HG02884 (cell line): ENCODE results near the gene SPOCK1.

Source experiments
- ATAC-seq: cut with Tn5 transposase; IDR thresholded peaks from one replicate; pipeline ENCODE4 v1.9.1; 2021; ENCODE audit warnings: mild to moderate bottlenecking, moderate library complexity; ENCODE audit not compliant: unreplicated experiment

SPOCK1 gene

GRCh38 chr5:137206030-137206715 is 293.0 kb downstream of the SPOCK1 start:
- no peak for ATAC-seq

DNA sequence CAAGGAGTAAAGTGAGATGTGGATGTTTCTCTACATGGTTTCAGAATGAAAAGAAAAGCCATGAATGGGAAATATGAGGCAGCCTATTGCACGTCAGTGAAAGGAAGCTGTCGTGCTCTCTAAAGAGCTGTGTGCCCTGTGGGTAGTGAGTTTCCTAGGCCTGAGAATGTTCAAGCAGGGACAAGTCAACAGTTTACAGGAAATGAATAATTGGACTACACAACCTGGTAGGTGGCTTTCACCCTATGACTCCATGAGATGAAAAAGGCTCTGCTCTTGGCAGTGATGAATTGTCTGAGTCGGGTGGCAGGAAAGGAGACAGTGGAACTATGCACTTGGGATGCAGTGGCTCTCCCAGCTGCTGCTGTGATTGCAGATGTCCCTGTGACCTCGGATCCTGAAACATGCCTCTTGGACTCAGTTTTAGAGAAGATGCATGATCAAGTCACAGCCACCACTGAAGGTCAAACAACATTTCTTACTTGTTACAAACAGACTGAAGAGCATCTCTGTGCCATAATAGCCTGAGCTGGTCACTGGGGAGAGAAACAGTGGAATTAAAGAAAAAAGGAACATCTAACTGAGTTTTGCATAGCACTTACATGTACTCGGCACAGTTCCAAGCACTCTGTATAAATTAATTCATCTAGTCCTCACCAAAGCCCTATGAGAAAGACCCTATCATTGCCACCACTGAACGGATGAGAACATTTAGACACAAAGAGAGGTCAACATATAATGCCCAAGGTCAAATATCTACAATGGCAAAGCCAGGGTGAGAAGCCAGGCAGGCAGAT is 293.7 kb downstream of the SPOCK1 start:
- ATAC-seq = no peak

GRCh38 chr5:137203011-137203632 is 296.0 kb downstream of the SPOCK1 start:
- no peak for ATAC-seq

DNA sequence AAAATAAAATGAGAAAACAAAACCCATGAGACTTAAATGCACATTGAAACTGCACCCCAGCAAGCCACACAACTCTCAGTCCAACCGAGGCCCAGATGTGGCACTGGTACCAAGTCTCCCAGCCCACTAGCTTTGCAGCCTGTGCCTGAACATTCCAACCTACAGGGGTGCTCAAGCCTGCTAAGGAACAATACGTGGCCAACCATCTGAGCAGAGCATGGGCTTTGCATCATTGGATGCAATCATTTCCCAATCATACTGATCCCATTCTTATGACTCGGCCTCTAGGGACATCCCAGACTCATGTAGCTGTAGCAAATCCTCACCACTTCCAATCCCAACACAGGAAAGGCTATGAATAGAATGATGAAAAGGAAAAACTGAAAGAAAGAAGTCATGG is 297.2 kb downstream of the SPOCK1 start:
- ATAC-seq = no peak

DNA sequence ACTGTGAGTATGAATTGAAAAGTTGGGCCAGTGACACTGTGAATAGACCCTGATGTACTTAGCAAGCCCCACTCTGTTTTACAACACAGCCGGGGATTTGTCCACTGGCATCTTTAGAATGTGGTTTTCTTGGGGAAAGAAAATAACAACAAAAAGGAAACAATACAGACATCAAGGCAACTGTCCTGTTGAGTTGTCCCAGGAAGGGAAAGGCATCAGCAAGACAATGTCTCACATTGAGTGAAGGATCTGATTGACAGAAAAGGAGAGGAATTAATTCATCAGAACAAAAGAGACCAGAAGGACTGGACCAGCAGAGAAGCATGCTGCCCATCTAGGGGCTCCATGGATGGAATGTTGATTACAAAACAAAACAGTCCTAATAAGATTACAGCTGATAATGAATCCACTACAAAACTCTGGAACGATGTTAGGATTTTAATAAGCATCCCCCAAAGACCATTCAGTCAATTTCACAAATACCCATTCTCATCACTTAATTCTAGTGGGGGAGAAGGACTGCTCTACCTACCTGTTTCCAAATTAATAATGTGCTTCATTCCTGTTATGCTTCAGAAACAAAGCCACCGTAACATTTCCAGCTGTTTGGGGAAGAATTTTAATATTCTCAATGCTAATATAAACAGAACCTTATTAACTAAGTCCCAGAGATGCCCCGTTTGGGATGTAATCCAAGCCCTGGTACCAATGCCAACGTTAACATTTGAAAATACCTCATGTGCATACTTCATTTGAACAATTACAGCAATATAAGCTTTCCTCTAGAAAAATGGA is 298.0 kb downstream of the SPOCK1 start:
- no peak for ATAC-seq

DNA sequence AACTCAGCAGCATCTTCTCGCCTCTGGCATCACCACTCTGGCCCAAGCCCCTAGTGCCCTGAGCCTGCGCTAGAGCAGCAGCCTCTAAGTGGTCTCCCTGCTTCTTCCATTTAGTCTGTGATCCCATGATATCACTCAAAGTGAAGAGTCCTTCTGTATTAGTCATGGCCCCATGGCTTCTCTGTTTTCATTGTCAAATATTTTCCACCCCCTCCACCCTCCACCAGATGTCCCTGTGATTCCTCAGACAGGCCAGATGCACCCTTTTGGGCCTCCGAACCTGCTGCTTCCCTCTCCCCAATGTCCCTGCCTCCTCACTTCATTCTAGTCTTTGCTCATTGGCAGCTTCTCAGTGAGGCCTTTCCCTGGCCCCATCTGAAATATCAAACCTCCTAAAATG is 299.2 kb downstream of the SPOCK1 start:
- no peak for ATAC-seq

GRCh38 chr5:137199201-137199600 is 299.9 kb downstream of the SPOCK1 start:
- ATAC-seq = no peak

- no peak for ATAC-seq
Observed at GRCh38 chr5:137195483-137195882, 303.6 kb downstream of the SPOCK1 start.

- no peak for ATAC-seq
Observed at GRCh38 chr5:137194300-137194699, 304.8 kb downstream of the SPOCK1 start.

GRCh38 chr5:137192293-137192743 is 306.8 kb downstream of the SPOCK1 start:
- no peak for ATAC-seq

DNA sequence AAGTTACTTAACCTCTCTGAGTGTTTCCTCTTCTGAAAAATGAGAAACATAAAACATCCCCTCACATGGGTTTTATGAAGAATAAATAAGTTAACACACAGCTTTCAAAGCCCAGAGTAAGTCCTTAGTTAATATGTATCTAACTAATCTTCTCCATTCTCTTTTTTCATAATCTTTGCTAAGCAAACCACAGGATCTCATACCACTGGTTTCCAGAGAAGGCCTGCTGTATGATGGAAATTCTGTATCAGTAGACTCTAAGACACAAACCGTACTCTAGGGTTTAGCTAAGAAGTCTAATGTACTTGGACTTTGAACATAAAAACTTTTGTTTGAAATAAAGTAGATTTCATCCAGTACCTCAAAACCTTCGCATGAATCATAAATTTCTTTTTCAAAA is 307.9 kb downstream of the SPOCK1 start:
- no peak for ATAC-seq

- ATAC-seq = no peak
Observed at GRCh38 chr5:137190441-137190840, 308.7 kb downstream of the SPOCK1 start.

- ATAC-seq = no peak
Observed at GRCh38 chr5:137190031-137190430, 309.1 kb downstream of the SPOCK1 start.

DNA sequence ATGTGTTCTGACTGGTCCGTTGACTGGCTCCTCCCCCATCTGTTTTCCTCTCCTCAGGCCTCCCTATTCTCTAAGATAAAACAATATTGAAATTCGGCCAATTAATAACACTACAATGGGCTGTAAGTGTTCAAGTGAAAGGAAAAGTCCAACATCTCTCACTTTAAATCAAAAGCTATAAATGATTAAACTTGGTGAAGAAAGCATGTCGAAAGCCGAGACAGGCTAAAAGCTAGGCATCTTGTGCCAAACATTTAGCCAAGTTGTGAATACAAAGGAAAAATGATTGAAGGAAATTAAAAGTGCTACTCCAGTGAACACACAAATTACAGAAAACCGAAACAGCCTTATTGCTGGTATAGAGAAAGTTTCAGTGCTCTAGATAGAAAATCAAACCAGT is 310.6 kb downstream of the SPOCK1 start:
- no peak for ATAC-seq

DNA sequence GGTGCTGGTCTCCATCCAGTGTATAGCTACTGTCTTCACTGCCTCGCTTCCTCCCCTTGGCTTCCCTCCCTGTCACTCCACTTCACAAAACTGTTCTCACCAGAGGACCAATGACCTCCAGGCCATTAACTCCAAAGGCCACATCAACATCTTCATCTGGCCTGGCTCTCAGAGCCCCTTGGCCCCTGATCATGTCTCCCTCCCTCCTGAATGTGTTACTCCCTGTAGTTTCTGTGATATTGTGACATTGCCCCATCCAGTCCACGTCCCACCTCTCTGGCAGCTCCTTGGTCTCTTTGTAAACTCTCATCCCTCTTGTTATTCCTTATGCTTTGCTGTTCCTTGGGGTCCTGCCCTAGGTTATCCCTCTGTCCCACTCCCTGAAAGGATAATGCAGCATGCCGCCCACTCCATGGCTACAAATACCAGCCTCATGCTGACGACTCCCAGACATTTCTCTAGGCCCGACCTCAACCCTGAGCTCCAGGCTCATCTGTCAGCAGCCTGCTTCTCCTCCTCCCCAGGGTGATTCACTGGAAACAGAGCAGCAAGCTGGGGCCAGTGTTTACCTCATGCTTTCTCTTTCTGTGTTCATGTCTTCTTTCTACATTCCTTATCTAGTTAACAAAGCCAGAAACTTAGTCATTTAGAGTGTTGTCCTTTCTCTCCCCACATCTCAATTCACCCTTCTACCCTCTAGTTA is 312.2 kb downstream of the SPOCK1 start:
- ATAC-seq = no peak

GRCh38 chr5:137185193-137185592 is 313.9 kb downstream of the SPOCK1 start:
- no peak for ATAC-seq

GRCh38 chr5:137184734-137185133 is 314.4 kb downstream of the SPOCK1 start:
- ATAC-seq = no peak

- ATAC-seq = no peak
Observed at GRCh38 chr5:137182576-137182975, 316.6 kb downstream of the SPOCK1 start.

- ATAC-seq = no peak
Observed at GRCh38 chr5:137181667-137182066, 317.5 kb downstream of the SPOCK1 start.

GRCh38 chr5:137179203-137179602 is 319.9 kb downstream of the SPOCK1 start:
- ATAC-seq = no peak
